GM12878 (cell line): ENCODE results near the gene HOXB1. TPM values are rescaled to one million over a fixed set of nuclear protein-coding genes. Genes with fewer than 3 reads are reported as not detected.

ENCODE experiments used
- ATAC-seq: fragments of 200-7000 bp; cut with Tn5 transposase; 3 replicates; pipeline ENCODE4 v1.9.1; 2020; ENCODE audit warnings: mild to moderate bottlenecking, moderate library complexity
- BruUV-seq: library from RNA; stranded (reverse); fragments of 400-500 nt; replicated peaks from 2 replicates; lab custom pipeline; 2021; lab: Mats Ljungman, UMichigan
- CTCF ChIA-PET: fragments of 300-600 bp; sonication (Branson Sonifier 250); formaldehyde crosslinking; extraction: SDS; loops from one replicate; lab custom pipeline; 2021; ENCODE audit warnings: inconsistent platforms; lab: Yijun Ruan, JAX
- POLR2A ChIA-PET: fragments of 350-600 bp; formaldehyde crosslinking; extraction: SDS; loops from one replicate; lab custom pipeline; 2021; ENCODE audit warnings: inconsistent platforms; lab: Charles Lee
- RAD21 ChIA-PET: fragments of 300-600 bp; sonication (Branson Sonifier 250); formaldehyde crosslinking; loops from one replicate; lab custom pipeline; 2023; ENCODE audit warnings: antibody characterized with exemption; ENCODE audit not compliant: unreplicated experiment; lab: Charles Lee
- SMC1A ChIA-PET: fragments of 300-600 bp; sonication (Branson Sonifier 250); formaldehyde crosslinking; loops from one replicate; lab custom pipeline; 2023; ENCODE audit not compliant: unreplicated experiment, uncharacterized antibody; lab: Charles Lee
- DNase-seq: peaks from one replicate; pipeline ENCODE4 v3.0.0-alpha.2; 2011; ENCODE audit warnings: low read depth, low spot score
- FAIRE-seq: peaks from 3 replicates; lab custom pipeline; 2011; peaks lifted over from hg19 to GRCh38; lab: Jason Lieb, UNC
- H2AFZ ChIP-seq: 2 replicates; pipeline ENCODE4 v1.6.0; 2011; ENCODE audit warnings: low read depth, low read length, control low read depth; ENCODE audit not compliant: control insufficient read depth
- H3K27ac ChIP-seq: 2 replicates; pipeline ENCODE4 v1.5.1; 2011; ENCODE audit warnings: control low read depth; ENCODE audit not compliant: control insufficient read depth, insufficient read depth
- H3K27me3 ChIP-seq, 2 experiments: replicated peaks in 1 of 2; 2 replicates each; pipeline versions ENCODE4 v1.6.0 to v1.6.1; 2011; ENCODE audit warnings: low read length in 1 of 2; ENCODE audit not compliant: control insufficient read depth in 2 of 2, insufficient read depth in 2 of 2
- H3K36me3 ChIP-seq, 2 experiments: 2 replicates each; pipeline ENCODE4 v1.5.1; 2011; ENCODE audit warnings: low read length in 1 of 2; ENCODE audit not compliant: control insufficient read depth in 2 of 2, insufficient read depth in 2 of 2
- H3K4me1 ChIP-seq: 2 replicates; pipeline ENCODE4 v1.6.1; 2011; ENCODE audit warnings: mild to moderate bottlenecking, low read length, moderate library complexity, mixed read lengths; ENCODE audit not compliant: control insufficient read depth, insufficient read depth
- H3K4me2 ChIP-seq: 2 replicates; pipeline ENCODE4 v1.6.0; 2011; ENCODE audit warnings: control low read depth; ENCODE audit not compliant: control insufficient read depth, insufficient read depth
- H3K4me3 ChIP-seq: fragments of 200-600 bp; sonication (generic); 2 replicates; pipeline ENCODE4 v1.5.1; 2016
- H3K79me2 ChIP-seq: 2 replicates; pipeline ENCODE4 v1.6.0; 2011; ENCODE audit warnings: low read length; ENCODE audit not compliant: control insufficient read depth, insufficient read depth
- H3K9ac ChIP-seq: 2 replicates; pipeline ENCODE4 v1.8.0; 2011; ENCODE audit warnings: low read length, control low read depth, mixed read lengths; ENCODE audit not compliant: control insufficient read depth, insufficient read depth
- H3K9me3 ChIP-seq: replicated peaks from 3 replicates; pipeline ENCODE4 v1.5.1; 2011; ENCODE audit warnings: mild to moderate bottlenecking, low read length; ENCODE audit not compliant: control insufficient read depth, insufficient read depth
- H4K20me1 ChIP-seq: 2 replicates; pipeline ENCODE4 v1.6.0; 2011; ENCODE audit not compliant: control insufficient read depth, insufficient read depth
- GABPA ChIP-seq: IDR thresholded peaks from 2 replicates; pipeline ENCODE4 v1.6.1; 2014; ENCODE audit warnings: antibody characterized with exemption, low read depth, mild to moderate bottlenecking, inconsistent platforms
- MEF2B ChIP-seq: fragments of 450-650 bp; IDR thresholded peaks from 2 replicates; pipeline ENCODE4 v1.6.1; 2018; ENCODE audit warnings: mild to moderate bottlenecking, moderate library complexity; ENCODE audit not compliant: partially characterized antibody, poor library complexity, severe bottlenecking
- MYB ChIP-seq: fragments of 150-350 bp; IDR thresholded peaks from 2 replicates; pipeline ENCODE4 v1.6.1; 2014; ENCODE audit warnings: mild to moderate bottlenecking, low read depth, low read length, borderline replicate concordance
- RAD21 ChIP-seq: IDR thresholded peaks from 2 replicates; pipeline ENCODE4 v1.6.1; 2011; ENCODE audit warnings: mild to moderate bottlenecking, low read depth, low read length, moderate library complexity; ENCODE audit not compliant: insufficient read depth
- SP1 ChIP-seq: IDR thresholded peaks from one replicate; pipeline ENCODE4 v1.6.1; 2011; ENCODE audit warnings: low read depth, low read length
- ZBED1 ChIP-seq: IDR thresholded peaks from 2 replicates; pipeline ENCODE4 v1.6.1; 2016; ENCODE audit warnings: borderline replicate concordance
- WGBS: methylation state at CpG from one replicate; pipeline ENCODE4 v1.1.6; 2016; ENCODE audit warnings: low lambda C conversion rate; ENCODE audit not compliant: insufficient replicate concordance, insufficient coverage; ENCODE audit errors: missing lambda C conversion rate; 5-methylcytosine and 5-hydroxymethylcytosine counted together
- in situ Hi-C: fragments of 300-500 bp; cut with MboI; formaldehyde crosslinking; loops from 9 replicates; pipeline ENCODE4 v1.14.3; 2018; ENCODE audit warnings: mixed read lengths
- intact Hi-C: fragments of 100-400 bp; cut with micrococcal nuclease; formaldehyde crosslinking; loops from one replicate; pipeline ENCODE4 v1.14.2; 2022; ENCODE audit not compliant: unreplicated experiment
- polyA plus RNA-seq, 11 experiments: library from polyadenylated mRNA; depleted of rRNA in 4 of 11; unstranded in 6 of 11; stranded (reverse) in 5 of 11; fragments of >200 nt; fragmentation: Nextera tagmentation in 4 of 11; fragmentation: Illumina TruSeq in 1 of 11; extraction: Ambion mirVana in 4 of 11; extraction: Trizol in 1 of 11; gene quantifications; 1 replicate in 1 of 11; 2 replicates in 10 of 11; pipeline versions ENCODE4 v1.2.1 to v1.2.3, GENCODE V29; 2011 to 2016; ENCODE audit warnings: inconsistent platforms in 2 of 11, missing spikeins in 2 of 11, low read depth in 1 of 11
- total RNA-seq, 4 experiments: library from RNA; depleted of rRNA in 3 of 4; stranded (reverse); fragments of >200 nt in 3 of 4; fragmentation: Illumina TruSeq in 1 of 4; extraction: Trizol in 1 of 4; gene quantifications; 2 replicates each; pipeline versions ENCODE4 v1.2.1 to v1.2.3, GENCODE V29; 2013 to 2021

The HOXB1 gene
- total and polyA plus RNA-seq, 10 of the 15 experiments (the other 5 are each of a cell fraction or from before 2014, with no cell fraction given): not detected

GRCh38 chr17:48570325-48571023 lies 39.7 kb upstream of the HOXB1 start:
- in situ Hi-C loops: no loop called here
- Histone ChIP-seq H3K4me1 (no peaks in the 10 kb centered on the region), H3K27ac (no peak overlapping the region), H3K79me2 (no peaks in the 10 kb centered on the region), H3K27me3 (no peaks in the 10 kb centered on the region), H3K36me3 (no peaks in the 10 kb centered on the region; a peak in 1 of 4 replicates), H4K20me1 (no peaks in the 10 kb centered on the region), H3K9ac (no peak overlapping the region), H3K4me3 (no peak overlapping the region), H3K9me3 (no peaks in the 10 kb centered on the region), H2AFZ (no peak overlapping the region), H3K4me2 (no peak overlapping the region)
- FAIRE-seq (no peak), DNase-seq (no peak), ATAC-seq (no peak)
- SMC1A ChIA-PET: interaction anchor here (0.6 to 2.0 kb wide), 2 partner anchors 78 to 167 kb away, joined by 5 to 7 read pairs; no protein-coding TSS in a partner anchor
- 57% methylated on average over 19 of the region's 19 CpGs for WGBS
- RAD21 ChIA-PET: no interaction called here
- CTCF ChIA-PET: interaction anchor here (0.6 to 1.5 kb wide), 3 partner anchors 48 to 353 kb away, joined by 3 read pairs; no protein-coding TSS in a partner anchor
- TF ChIP-seq MEF2B (no peak), GABPA (no peak), ZBED1 (no peak), MYB (no peak), SP1 (no peak), RAD21 (no peak)
- BruUV-seq: no TSS peak
- intact Hi-C loops: no loop called here
- POLR2A ChIA-PET: no interaction called here
